ENCODE data around the gene HDGF. TPM values are rescaled to one million over a fixed set of nuclear protein-coding genes. Genes with fewer than 3 reads are reported as not detected.

HDGF gene
- total RNA-seq: 89.2 TPM

- no peak for DNase-seq
Measured at GRCh38 chr1:156751451-156751756, at the start of gene HDGF. HDGF (minus strand) TSS chr1:156751675; CDS start chr1:156751429, 246 bp downstream.

- DNase-seq: peak; percentile 22
Measured at GRCh38 chr1:156797212-156797871, 45.9 kb upstream of the HDGF start.

- DNase-seq: no peak
Measured at GRCh38 chr1:156796340-156797097, 45.0 kb upstream of the HDGF start.

- no peak for DNase-seq
Measured at GRCh38 chr1:156795787-156796186, 44.3 kb upstream of the HDGF start.

- no peak for DNase-seq
Measured at GRCh38 chr1:156795374-156795733, 43.9 kb upstream of the HDGF start.

GRCh38 chr1:156794506-156795373, 43.3 kb upstream of the HDGF start:
- no peak for DNase-seq

GRCh38 chr1:156789621-156790318, 38.3 kb upstream of the HDGF start:
- no peak for DNase-seq

- no peak for DNase-seq
Measured at GRCh38 chr1:156788136-156788535, 36.7 kb upstream of the HDGF start.

- DNase-seq: no peak
Measured at GRCh38 chr1:156786640-156787039, 35.2 kb upstream of the HDGF start.

GRCh38 chr1:156785458-156785857, 34.0 kb upstream of the HDGF start:
- DNase-seq: no peak

- no peak for DNase-seq
Measured at GRCh38 chr1:156781585-156782186, 30.2 kb upstream of the HDGF start.

- no peak for DNase-seq
Measured at GRCh38 chr1:156777573-156777972, 26.1 kb upstream of the HDGF start.

GRCh38 chr1:156776942-156777341, 25.5 kb upstream of the HDGF start:
- DNase-seq: no peak

- no peak for DNase-seq
Measured at GRCh38 chr1:156775799-156776198, 24.3 kb upstream of the HDGF start.

GRCh38 chr1:156773607-156774006, 22.1 kb upstream of the HDGF start:
- DNase-seq: no peak

GRCh38 chr1:156772728-156773497, 21.4 kb upstream of the HDGF start:
- DNase-seq: no peak

- DNase-seq: no peak
Measured at GRCh38 chr1:156772222-156772621, 20.7 kb upstream of the HDGF start.

- DNase-seq: no peak
Measured at GRCh38 chr1:156768610-156769295, 17.3 kb upstream of the HDGF start.

- peak; percentile 17 for DNase-seq
Measured at GRCh38 chr1:156767879-156768604, 16.6 kb upstream of the HDGF start.
